Measurements from ENCODE around the gene PRR22.

Gene PRR22

DNA sequence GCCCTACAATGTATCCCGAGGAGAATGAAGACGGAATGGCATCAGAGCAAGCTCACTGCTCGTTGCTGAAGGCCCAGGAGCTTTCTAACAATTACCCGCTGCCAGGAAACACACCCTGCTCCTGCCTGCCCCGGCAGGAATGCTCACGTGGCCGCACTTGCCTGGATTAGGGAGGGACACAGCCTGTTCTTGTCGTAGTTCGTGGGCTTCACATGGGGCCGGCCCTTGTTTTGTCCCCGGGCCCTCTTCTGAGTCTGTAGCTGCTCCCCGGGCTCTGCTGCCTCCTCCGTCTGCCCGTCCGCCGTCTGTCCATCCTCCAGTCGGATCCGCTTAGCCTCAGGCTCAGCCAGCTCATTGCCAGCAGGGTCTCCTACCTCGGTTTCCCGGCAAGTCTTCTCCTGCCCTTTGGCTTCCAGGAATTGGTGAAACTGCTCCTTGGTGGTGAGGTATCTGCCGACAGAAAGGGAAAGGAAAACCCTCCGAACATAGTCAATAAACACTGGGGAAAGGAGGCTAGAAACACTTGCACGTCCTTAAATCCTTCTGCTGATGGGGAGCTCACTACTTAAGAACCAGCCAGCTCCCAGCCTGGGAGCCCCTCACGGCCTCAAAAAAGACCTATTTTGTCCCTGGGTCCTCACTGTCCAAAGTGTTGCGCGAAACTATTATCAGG is 5.5 kb upstream of the PRR22 start:
- peak overlapping the region; percentile 96 for H3K4me2 ChIP-seq (ENCODE audit: low read length)
- no peak overlapping the region for H3K27ac ChIP-seq (ENCODE audit: low read depth, low read length)
- TF ChIP-seq, protein P1, sequence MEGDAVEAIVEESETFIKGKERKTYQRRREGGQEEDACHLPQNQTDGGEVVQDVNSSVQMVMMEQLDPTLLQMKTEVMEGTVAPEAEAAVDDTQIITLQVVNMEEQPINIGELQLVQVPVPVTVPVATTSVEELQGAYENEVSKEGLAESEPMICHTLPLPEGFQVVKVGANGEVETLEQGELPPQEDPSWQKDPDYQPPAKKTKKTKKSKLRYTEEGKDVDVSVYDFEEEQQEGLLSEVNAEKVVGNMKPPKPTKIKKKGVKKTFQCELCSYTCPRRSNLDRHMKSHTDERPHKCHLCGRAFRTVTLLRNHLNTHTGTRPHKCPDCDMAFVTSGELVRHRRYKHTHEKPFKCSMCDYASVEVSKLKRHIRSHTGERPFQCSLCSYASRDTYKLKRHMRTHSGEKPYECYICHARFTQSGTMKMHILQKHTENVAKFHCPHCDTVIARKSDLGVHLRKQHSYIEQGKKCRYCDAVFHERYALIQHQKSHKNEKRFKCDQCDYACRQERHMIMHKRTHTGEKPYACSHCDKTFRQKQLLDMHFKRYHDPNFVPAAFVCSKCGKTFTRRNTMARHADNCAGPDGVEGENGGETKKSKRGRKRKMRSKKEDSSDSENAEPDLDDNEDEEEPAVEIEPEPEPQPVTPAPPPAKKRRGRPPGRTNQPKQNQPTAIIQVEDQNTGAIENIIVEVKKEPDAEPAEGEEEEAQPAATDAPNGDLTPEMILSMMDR (IDR thresholded peaks at IDR 0.05; ENCODE audit: low read depth, low read length, poor library complexity, severe bottlenecking) = no peak
- no peak for TF ChIP-seq EZH2phosphoT487 (IDR thresholded peaks at IDR 0.05; ENCODE audit: borderline replicate concordance, low read length)
- peak overlapping the region; percentile 100 for H3K4me3 ChIP-seq (ENCODE audit: low read length)
- 0 out of 2 replicates have a peak, but pooled peaks cover 4% of the 10 kb centered on the region for H4K20me1 ChIP-seq (ENCODE audit: control insufficient read depth, insufficient read depth, low read depth, low read length)
- H3K9me2 ChIP-seq (replicated peaks; ENCODE audit: control insufficient read depth, low read length) = no peaks in the 10 kb centered on the region
- peaks cover 20% of the 10 kb centered on the region for H3K79me2 ChIP-seq (ENCODE audit: control insufficient read depth, low read length)
- peaks cover 57% of the 10 kb centered on the region for H3K36me3 ChIP-seq (ENCODE audit: control insufficient read depth, low read length)
- H3K27me3 ChIP-seq (ENCODE audit: control insufficient read depth, low read length) = no peaks in the 10 kb centered on the region
- peaks cover 11% of the 10 kb centered on the region for H3K4me1 ChIP-seq (ENCODE audit: control insufficient read depth, low read length)
- no peaks in the 10 kb centered on the region for H3F3A ChIP-seq (ENCODE audit: control insufficient read depth, insufficient read depth)
- no peaks in the 10 kb centered on the region for H3K9me3 ChIP-seq (ENCODE audit: control insufficient read depth, insufficient read depth, low read length)

DNA sequence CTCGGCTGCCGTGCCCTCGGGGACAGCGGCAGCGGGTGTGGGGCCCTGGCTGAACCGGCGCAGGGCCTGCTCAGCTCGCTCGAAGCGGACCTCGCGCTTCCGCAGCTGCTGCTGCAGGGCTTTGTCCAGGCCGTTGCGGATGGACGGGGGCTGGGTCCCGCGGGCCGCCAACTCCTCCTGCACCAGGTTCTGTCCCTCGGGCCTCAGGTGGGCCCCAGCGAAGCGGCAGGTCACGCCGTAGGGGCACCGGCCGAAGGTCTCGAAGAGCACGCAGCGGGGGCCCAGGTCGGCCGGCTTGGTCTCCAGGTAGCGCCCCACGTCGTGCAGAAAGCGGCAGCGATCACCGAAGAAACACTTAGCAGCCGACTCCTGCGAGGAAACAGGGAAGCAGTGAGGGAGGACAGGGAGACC is 4.8 kb upstream of the PRR22 start:
- no peaks in the 10 kb centered on the region for H3F3A ChIP-seq (ENCODE audit: control insufficient read depth, insufficient read depth)
- H3K9me3 ChIP-seq (ENCODE audit: control insufficient read depth, insufficient read depth, low read length) = no peaks in the 10 kb centered on the region
- 0 out of 2 replicates have a peak, but pooled peaks cover 4% of the 10 kb centered on the region for H4K20me1 ChIP-seq (ENCODE audit: control insufficient read depth, insufficient read depth, low read depth, low read length)
- no peaks in the 10 kb centered on the region for H3K9me2 ChIP-seq (replicated peaks; ENCODE audit: control insufficient read depth, low read length)
- peaks cover 11% of the 10 kb centered on the region for H3K4me1 ChIP-seq (ENCODE audit: control insufficient read depth, low read length)
- H3K27me3 ChIP-seq (ENCODE audit: control insufficient read depth, low read length) = no peaks in the 10 kb centered on the region
- TF ChIP-seq, protein P1 (IDR thresholded peaks at IDR 0.05; ENCODE audit: low read depth, low read length, poor library complexity, severe bottlenecking) = no peak
- TF ChIP-seq EZH2phosphoT487 (IDR thresholded peaks at IDR 0.05; ENCODE audit: borderline replicate concordance, low read length) = no peak
- H3K27ac ChIP-seq (ENCODE audit: low read depth, low read length) = no peak overlapping the region
- peak overlapping the region; percentile 96 for H3K4me2 ChIP-seq (ENCODE audit: low read length)
- peaks cover 20% of the 10 kb centered on the region for H3K79me2 ChIP-seq (ENCODE audit: control insufficient read depth, low read length)
- H3K4me3 ChIP-seq (ENCODE audit: low read length) = no peak overlapping the region
- peaks cover 59% of the 10 kb centered on the region for H3K36me3 ChIP-seq (ENCODE audit: control insufficient read depth, low read length)

DNA sequence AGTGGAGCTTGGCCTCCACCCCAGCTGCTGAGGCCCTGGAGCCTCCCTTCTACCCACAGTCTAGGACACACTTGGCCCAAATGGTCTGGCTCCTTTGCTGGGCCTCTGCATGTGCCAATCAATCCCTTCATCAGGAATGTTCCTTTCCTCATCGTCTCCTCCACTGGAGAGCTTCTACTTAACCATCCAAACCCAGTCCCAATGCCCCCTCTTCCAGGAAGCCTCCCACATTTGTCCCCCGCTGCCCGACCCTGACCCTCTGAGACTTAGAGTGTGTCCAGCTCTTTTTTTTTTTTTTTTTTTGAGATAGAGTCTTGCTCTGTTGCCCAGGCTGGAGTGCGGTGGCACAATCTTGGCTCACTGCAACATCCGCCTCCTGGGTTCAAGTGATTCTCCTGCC is 3.9 kb upstream of the PRR22 start:
- Histone ChIP-seq H3K36me3 (ENCODE audit: control insufficient read depth, low read length) (peaks cover 59% of the 10 kb centered on the region), H3K27me3 (ENCODE audit: control insufficient read depth, low read length) (no peaks in the 10 kb centered on the region), H3K27ac (ENCODE audit: low read depth, low read length) (no peak overlapping the region), H3K4me3 (ENCODE audit: low read length) (no peak overlapping the region), H3F3A (ENCODE audit: control insufficient read depth, insufficient read depth) (no peaks in the 10 kb centered on the region), H3K9me3 (ENCODE audit: control insufficient read depth, insufficient read depth, low read length) (no peaks in the 10 kb centered on the region), H3K4me1 (ENCODE audit: control insufficient read depth, low read length) (peaks cover 11% of the 10 kb centered on the region), H3K9me2 (replicated peaks; ENCODE audit: control insufficient read depth, low read length) (no peaks in the 10 kb centered on the region), H3K4me2 (ENCODE audit: low read length) (no peak overlapping the region), H3K79me2 (ENCODE audit: control insufficient read depth, low read length) (peaks cover 20% of the 10 kb centered on the region), H4K20me1 (ENCODE audit: control insufficient read depth, insufficient read depth, low read depth, low read length) (0 out of 2 replicates have a peak, but pooled peaks cover 4% of the 10 kb centered on the region)
- TF ChIP-seq, protein P1 (IDR thresholded peaks at IDR 0.05; ENCODE audit: low read depth, low read length, poor library complexity, severe bottlenecking) = no peak
- TF ChIP-seq EZH2phosphoT487 (IDR thresholded peaks at IDR 0.05; ENCODE audit: borderline replicate concordance, low read length) = no peak
